IPS DF 6.9 (cell line): Measurements from ENCODE around the gene ZNF488.

Source experiments
- DNase-seq: peaks from one replicate; pipeline ENCODE4 v3.0.0-alpha.2; 2013; ENCODE audit warnings: low read depth, low spot score
- H3K27ac ChIP-seq: one replicate; pipeline ENCODE4 v1.5.1; 2013; ENCODE audit warnings: low read length, control low read depth
- H3K27me3 ChIP-seq: 2 replicates; pipeline ENCODE4 v1.6.1; 2013; ENCODE audit warnings: mild to moderate bottlenecking, low read length; ENCODE audit not compliant: control insufficient read depth, insufficient read depth
- H3K36me3 ChIP-seq: 2 replicates; pipeline ENCODE4 v1.6.1; 2013; ENCODE audit warnings: low read length; ENCODE audit not compliant: control insufficient read depth, insufficient read depth
- H3K4me1 ChIP-seq: 2 replicates; pipeline ENCODE4 v1.6.1; 2013; ENCODE audit warnings: low read length; ENCODE audit not compliant: control insufficient read depth, insufficient read depth
- H3K4me3 ChIP-seq: 2 replicates; pipeline ENCODE4 v1.5.1; 2013; ENCODE audit warnings: mild to moderate bottlenecking, low read length
- H3K9me3 ChIP-seq: 2 replicates; pipeline ENCODE4 v1.6.1; 2013; ENCODE audit warnings: low read length, inconsistent platforms; ENCODE audit not compliant: control insufficient read depth, insufficient read depth
- WGBS: extraction: QIAGEN DNeasy Blood & Tissue Kit; methylation state at CpG from one replicate; pipeline ENCODE4 v1.1.7; 2013; ENCODE audit warnings: mixed read lengths, missing lambda C conversion rate; ENCODE audit not compliant: insufficient read length, insufficient coverage; 5-methylcytosine and 5-hydroxymethylcytosine counted together

The ZNF488 gene

GRCh38 chr10:47337310-47337709 lies 46.8 kb downstream of the ZNF488 start:
- Histone ChIP-seq H3K36me3 (no peaks in the 10 kb centered on the region), H3K4me1 (no peaks in the 10 kb centered on the region), H3K27me3 (no peaks in the 10 kb centered on the region), H3K27ac (no peak overlapping the region), H3K9me3 (no peaks in the 10 kb centered on the region), H3K4me3 (no peak overlapping the region)
- DNase-seq = no peak
- WGBS = no CpG with 5 or more reads among the region's 4 CpGs

- no peak for DNase-seq
- Histone ChIP-seq H3K27ac (no peak overlapping the region), H3K36me3 (no peaks in the 10 kb centered on the region), H3K4me3 (no peak overlapping the region), H3K27me3 (no peaks in the 10 kb centered on the region), H3K4me1 (no peaks in the 10 kb centered on the region), H3K9me3 (no peaks in the 10 kb centered on the region)
- WGBS = no CpG with 5 or more reads among the region's 15 CpGs
Observed at GRCh38 chr10:47336387-47337134, 47.5 kb downstream of the ZNF488 start.

- Histone ChIP-seq H3K27me3 (no peaks in the 10 kb centered on the region), H3K9me3 (no peaks in the 10 kb centered on the region), H3K4me1 (no peaks in the 10 kb centered on the region), H3K27ac (no peak overlapping the region), H3K4me3 (no peak overlapping the region), H3K36me3 (no peaks in the 10 kb centered on the region)
- no peak for DNase-seq
- no CpG with 5 or more reads among the region's 5 CpGs for WGBS
Observed at GRCh38 chr10:47335906-47336305, 48.2 kb downstream of the ZNF488 start.

- Histone ChIP-seq H3K9me3 (no peaks in the 10 kb centered on the region), H3K4me3 (no peak overlapping the region), H3K27ac (no peak overlapping the region), H3K36me3 (no peaks in the 10 kb centered on the region), H3K27me3 (no peaks in the 10 kb centered on the region), H3K4me1 (no peaks in the 10 kb centered on the region)
- no CpG with 5 or more reads among the region's 8 CpGs for WGBS
- no peak for DNase-seq
Observed at GRCh38 chr10:47334466-47335295, 49.4 kb downstream of the ZNF488 start.

- H3K36me3 ChIP-seq = no peaks in the 10 kb centered on the region
- no peaks in the 10 kb centered on the region for H3K27me3 ChIP-seq
- H3K4me3 ChIP-seq = no peak overlapping the region
- no peak overlapping the region for H3K27ac ChIP-seq
- no peaks in the 10 kb centered on the region for H3K9me3 ChIP-seq
- no peak for DNase-seq
- H3K4me1 ChIP-seq = no peaks in the 10 kb centered on the region
- 100% methylated on average over 3 of the region's 6 CpGs for WGBS
Observed at GRCh38 chr10:47333532-47333931, 50.6 kb downstream of the ZNF488 start.

- no peak for DNase-seq
- no peak overlapping the region for H3K27ac ChIP-seq
- H3K36me3 ChIP-seq = no peaks in the 10 kb centered on the region
- WGBS = no CpG with 5 or more reads among the region's 3 CpGs
- H3K4me3 ChIP-seq = no peak overlapping the region
- no peaks in the 10 kb centered on the region for H3K27me3 ChIP-seq
- no peaks in the 10 kb centered on the region for H3K9me3 ChIP-seq
- H3K4me1 ChIP-seq = no peaks in the 10 kb centered on the region
Observed at GRCh38 chr10:47332946-47333345, 51.1 kb downstream of the ZNF488 start.

GRCh38 chr10:47332371-47332770 lies 51.7 kb downstream of the ZNF488 start:
- Histone ChIP-seq H3K36me3 (no peaks in the 10 kb centered on the region), H3K9me3 (no peaks in the 10 kb centered on the region), H3K4me1 (no peaks in the 10 kb centered on the region), H3K4me3 (no peak overlapping the region), H3K27me3 (no peaks in the 10 kb centered on the region), H3K27ac (no peak overlapping the region)
- no CpG with 5 or more reads among the region's 3 CpGs for WGBS
- no peak for DNase-seq

- no peak for DNase-seq
- H3K27me3 ChIP-seq = no peaks in the 10 kb centered on the region
- H3K4me1 ChIP-seq = no peaks in the 10 kb centered on the region
- no peak overlapping the region for H3K27ac ChIP-seq
- H3K36me3 ChIP-seq = no peaks in the 10 kb centered on the region
- no peak overlapping the region for H3K4me3 ChIP-seq
- WGBS = no CpG with 5 or more reads among the region's 7 CpGs
- no peaks in the 10 kb centered on the region for H3K9me3 ChIP-seq
Observed at GRCh38 chr10:47331954-47332353, 52.1 kb downstream of the ZNF488 start.

- no CpG with 5 or more reads among the region's 9 CpGs for WGBS
Observed at GRCh38 chr10:47331491-47331890, 52.6 kb downstream of the ZNF488 start.

GRCh38 chr10:47330804-47331203 lies 53.3 kb downstream of the ZNF488 start:
- no peak overlapping the region for H3K27ac ChIP-seq
- no peaks in the 10 kb centered on the region for H3K36me3 ChIP-seq

More at GRCh38 chr10:47331491-47331890, 52.6 kb downstream of the ZNF488 start:
- Histone ChIP-seq H3K27ac (no peak overlapping the region), H3K4me1 (no peaks in the 10 kb centered on the region), H3K27me3 (no peaks in the 10 kb centered on the region), H3K4me3 (no peak overlapping the region), H3K36me3 (no peaks in the 10 kb centered on the region), H3K9me3 (no peaks in the 10 kb centered on the region)
- DNase-seq = no peak

More at GRCh38 chr10:47330804-47331203, 53.3 kb downstream of the ZNF488 start:
- H3K27me3 ChIP-seq = no peaks in the 10 kb centered on the region
- H3K4me3 ChIP-seq = no peak overlapping the region
- WGBS = no CpG with 5 or more reads among the region's 3 CpGs
- no peaks in the 10 kb centered on the region for H3K9me3 ChIP-seq
- H3K4me1 ChIP-seq = no peaks in the 10 kb centered on the region
- DNase-seq = no peak
